H9 (cell line): Measurements from ENCODE around the gene NPAS3. TPM values are rescaled to one million over a fixed set of nuclear protein-coding genes. Genes with fewer than 3 reads are reported as not detected.

Experiments used
- DNase-seq: peaks from one replicate; pipeline ENCODE4 v3.0.0-alpha.2; 2017
- H2AFZ ChIP-seq: one replicate; pipeline ENCODE4 v1.6.1; 2013; ENCODE audit warnings: mild to moderate bottlenecking, low read length, control low read depth, moderate library complexity
- H2AK5ac ChIP-seq: 2 replicates; pipeline ENCODE4 v1.6.1; 2013; ENCODE audit warnings: low read length, control low read depth, mixed read lengths; ENCODE audit not compliant: insufficient read length
- H2BK120ac ChIP-seq: one replicate; pipeline ENCODE4 v1.6.1; 2013; ENCODE audit warnings: low read depth, mild to moderate bottlenecking, low read length, control low read depth, inconsistent platforms; ENCODE audit not compliant: poor library complexity, severe bottlenecking
- H2BK12ac ChIP-seq: 2 replicates; pipeline ENCODE4 v1.6.1; 2013; ENCODE audit warnings: low read length, control low read depth, mixed read lengths, low read depth; ENCODE audit not compliant: insufficient read length
- H2BK15ac ChIP-seq: 2 replicates; pipeline ENCODE4 v1.6.1; 2013; ENCODE audit warnings: low read depth, low read length, control low read depth
- H2BK20ac ChIP-seq: one replicate; pipeline ENCODE4 v1.6.1; 2013; ENCODE audit warnings: low read depth, mild to moderate bottlenecking, low read length, control low read depth, inconsistent platforms; ENCODE audit not compliant: poor library complexity, severe bottlenecking
- H2BK5ac ChIP-seq: 2 replicates; pipeline ENCODE4 v1.6.1; 2013; ENCODE audit warnings: low read length, control low read depth, mixed read lengths; ENCODE audit not compliant: insufficient read length
- H3K14ac ChIP-seq: 2 replicates; pipeline ENCODE4 v1.6.1; 2013; ENCODE audit warnings: low read length, control low read depth; ENCODE audit not compliant: insufficient read depth
- H3K18ac ChIP-seq: 2 replicates; pipeline ENCODE4 v1.6.1; 2013; ENCODE audit warnings: low read depth, mild to moderate bottlenecking, mixed read lengths, low read length, control low read depth; ENCODE audit not compliant: insufficient read length
- H3K23ac ChIP-seq: 2 replicates; pipeline ENCODE4 v1.6.1; 2013; ENCODE audit warnings: low read length, control low read depth, mixed read lengths, low read depth; ENCODE audit not compliant: insufficient read length
- H3K23me2 ChIP-seq: 2 replicates; pipeline ENCODE4 v1.6.1; 2013; ENCODE audit warnings: low read depth, mild to moderate bottlenecking, mixed read lengths, low read length, control low read depth; ENCODE audit not compliant: insufficient read length, poor library complexity, severe bottlenecking
- H3K27ac ChIP-seq: 2 replicates; pipeline ENCODE4 v1.5.1; 2013; ENCODE audit warnings: low read length, control low read depth, mixed read lengths, low read depth; ENCODE audit not compliant: insufficient read length
- H3K27me3 ChIP-seq: 2 replicates; pipeline ENCODE4 v1.6.1; 2013; ENCODE audit warnings: low read length, control low read depth, inconsistent platforms; ENCODE audit not compliant: insufficient read depth
- H3K4ac ChIP-seq: 2 replicates; pipeline ENCODE4 v1.6.1; 2013; ENCODE audit warnings: low read depth, mild to moderate bottlenecking, control low read depth, inconsistent platforms, low read length, moderate library complexity
- H3K4me1 ChIP-seq: 2 replicates; pipeline ENCODE4 v1.6.1; 2013; ENCODE audit warnings: low read length, control low read depth, inconsistent platforms; ENCODE audit not compliant: insufficient read depth
- H3K4me2 ChIP-seq: 2 replicates; pipeline ENCODE4 v1.6.1; 2013; ENCODE audit warnings: low read length, control low read depth, mixed read lengths; ENCODE audit not compliant: insufficient read length, insufficient read depth
- H3K56ac ChIP-seq: 2 replicates; pipeline ENCODE4 v1.6.1; 2013; ENCODE audit warnings: low read depth, mild to moderate bottlenecking, mixed read lengths, low read length, control low read depth; ENCODE audit not compliant: insufficient read length
- H3K79me1 ChIP-seq: 2 replicates; pipeline ENCODE4 v1.6.1; 2013; ENCODE audit warnings: low read depth, mild to moderate bottlenecking, moderate library complexity, low read length, control low read depth, inconsistent platforms; ENCODE audit not compliant: insufficient read depth, poor library complexity, severe bottlenecking
- H3K79me2 ChIP-seq: 2 replicates; pipeline ENCODE4 v1.6.1; 2013; ENCODE audit warnings: low read length, control low read depth, inconsistent platforms; ENCODE audit not compliant: insufficient read depth
- H3K9ac ChIP-seq: 2 replicates; pipeline ENCODE4 v1.6.1; 2013; ENCODE audit warnings: low read length, control low read depth, mixed read lengths; ENCODE audit not compliant: insufficient read length; ENCODE audit errors: extremely low read depth
- H3K9me3 ChIP-seq: one replicate; pipeline ENCODE4 v1.6.1; 2013; ENCODE audit warnings: low read depth, low read length, inconsistent platforms; ENCODE audit not compliant: control insufficient read depth
- H3T11ph ChIP-seq: one replicate; pipeline ENCODE4 v1.6.1; 2013; ENCODE audit warnings: mild to moderate bottlenecking, low read length, control low read depth, inconsistent platforms
- H4K20me1 ChIP-seq: one replicate; pipeline ENCODE4 v1.6.1; 2013; ENCODE audit not compliant: control insufficient read depth, insufficient read length, insufficient read depth
- H4K5ac ChIP-seq: 2 replicates; pipeline ENCODE4 v1.6.1; 2013; ENCODE audit warnings: low read depth, mild to moderate bottlenecking, mixed read lengths, low read length, control low read depth; ENCODE audit not compliant: insufficient read length
- H4K8ac ChIP-seq: replicated peaks from 2 replicates; pipeline ENCODE4 v1.6.1; 2013; ENCODE audit warnings: low read length, control low read depth, mixed read lengths, low read depth; ENCODE audit not compliant: insufficient read length
- H4K91ac ChIP-seq: 2 replicates; pipeline ENCODE4 v1.6.1; 2013; ENCODE audit warnings: low read depth, mild to moderate bottlenecking, moderate library complexity, mixed read lengths, low read length, control low read depth; ENCODE audit not compliant: insufficient read length
- H3K27ac Mint-ChIP-seq, 3 experiments: 2 replicates in 2 of 3; 3 replicates in 1 of 3; pipeline ENCODE4 v1.8.0; 2020 to 2021; ENCODE audit warnings: mixed read lengths in 3 of 3, mild to moderate bottlenecking in 1 of 3, moderate library complexity in 1 of 3
- H3K27me3 Mint-ChIP-seq: 2 replicates; pipeline ENCODE4 v1.8.0; 2021; ENCODE audit warnings: low read depth, mild to moderate bottlenecking, moderate library complexity, mixed read lengths
- H3K36me3 Mint-ChIP-seq, 3 experiments: 2 replicates in 2 of 3; 3 replicates in 1 of 3; pipeline ENCODE4 v1.8.0; 2020 to 2021; ENCODE audit warnings: low read depth in 3 of 3, mixed read lengths in 3 of 3; ENCODE audit not compliant: insufficient read depth in 1 of 3
- H3K4me1 Mint-ChIP-seq, 2 experiments: 2 replicates each; pipeline ENCODE4 v1.8.0; 2020; ENCODE audit warnings: mixed read lengths in 2 of 2
- H3K4me3 Mint-ChIP-seq, 2 experiments: 2 replicates in 1 of 2; 3 replicates in 1 of 2; pipeline ENCODE4 v1.8.0; 2020 to 2021; ENCODE audit warnings: mild to moderate bottlenecking in 2 of 2, mixed read lengths in 2 of 2, moderate library complexity in 1 of 2
- H3K9me3 Mint-ChIP-seq, 2 experiments: 2 replicates in 1 of 2; 3 replicates in 1 of 2; pipeline ENCODE4 v1.8.0; 2020; ENCODE audit warnings: mild to moderate bottlenecking in 2 of 2, mixed read lengths in 2 of 2, moderate library complexity in 1 of 2
- CTCF ChIP-seq: fragments of 200-600 bp; sonication (generic); conservative IDR thresholded peaks from 3 replicates; pipeline ENCODE4 v1.8.0; 2021; ENCODE audit warnings: antibody characterized with exemption, mild to moderate bottlenecking
- WGBS: extraction: QIAGEN DNeasy Blood & Tissue Kit; methylation state at CpG from one replicate; pipeline ENCODE4 v1.1.7; 2013; ENCODE audit warnings: missing lambda C conversion rate, low lambda C conversion rate, mixed read lengths; ENCODE audit not compliant: insufficient read length; ENCODE audit errors: extremely low coverage; 5-methylcytosine and 5-hydroxymethylcytosine counted together
- total RNA-seq: library from RNA; stranded (reverse); gene quantifications from 2 replicates; pipeline ENCODE4 v1.2.1, GENCODE V29; 2021

Gene NPAS3
- total RNA-seq, 1 experiment from 2014 or later, result 0.17 TPM

- Histone ChIP-seq H2BK12ac (no peak overlapping the region), H2AK5ac (no peak overlapping the region), H3T11ph (no peak overlapping the region), H3K79me2 (no peaks in the 10 kb centered on the region), H3K27ac (no peak overlapping the region), H3K4ac (no peak overlapping the region), H3K18ac (no peak overlapping the region), H3K79me1 (no peaks in the 10 kb centered on the region), H4K8ac (no peak overlapping the region), H3K27me3 (no peaks in the 10 kb centered on the region), H4K91ac (no peak overlapping the region), H2BK5ac (no peak overlapping the region), H3K56ac (no peak overlapping the region), H3K14ac (no peak overlapping the region), H4K20me1 (no peaks in the 10 kb centered on the region), H2BK120ac (no peak overlapping the region), H3K9ac (no peak overlapping the region), H2AFZ (no peak overlapping the region), H3K23ac (no peak overlapping the region), H2BK15ac (no peak overlapping the region), H3K9me3 (no peaks in the 10 kb centered on the region), H3K4me2 (no peak overlapping the region), H4K5ac (no peak overlapping the region), H3K4me1 (no peaks in the 10 kb centered on the region; the same call in 1 of the 2 replicates), H3K23me2 (no peaks in the 10 kb centered on the region), H2BK20ac (no peak overlapping the region)
- Mint-ChIP-seq H3K4me3 (no peak overlapping the region), H3K9me3 (no peaks in the 10 kb centered on the region), H3K27me3 (no peaks in the 10 kb centered on the region), H3K4me1 (peaks cover 7 to 11% of the 10 kb centered on the region in 2 experiments), H3K36me3 (no peaks in the 10 kb centered on the region; a peak in 1 of 7 replicates), H3K27ac (no peak overlapping the region)
- DNase-seq, result no peak
- WGBS, result no CpG with 5 or more reads among the region's 4 CpGs
- no peak for TF ChIP-seq CTCF
These were observed 716.7 kb downstream of the NPAS3 start for GRCh38 chr14:33655421-33655820.
